Measurements from ENCODE around the gene FANCC.
"Not testable (repeated sequence)": the region's sequence is repeated elsewhere in the genome, so short reads cannot be mapped to it uniquely, and the experiment has no call there.

Gene FANCC

GRCh38 chr9:95280745-95281144 lies 36.8 kb downstream of the FANCC start:
- DNase-seq = no peak

- no peak for DNase-seq
Observed at GRCh38 chr9:95277509-95277908, 40.0 kb downstream of the FANCC start.

- DNase-seq = no peak
Observed at GRCh38 chr9:95276395-95276954, 41.0 kb downstream of the FANCC start.

GRCh38 chr9:95274160-95274559 lies 43.3 kb downstream of the FANCC start:
- DNase-seq = not testable (repeated sequence)

GRCh38 chr9:95273369-95274022 lies 44.0 kb downstream of the FANCC start:
- peak; percentile 41 for DNase-seq

GRCh38 chr9:95272830-95273229 lies 44.7 kb downstream of the FANCC start:
- no peak for DNase-seq

- DNase-seq = no peak
Observed at GRCh38 chr9:95270790-95271189, 46.7 kb downstream of the FANCC start.

GRCh38 chr9:95269803-95270773 lies 47.4 kb downstream of the FANCC start:
- DNase-seq = not testable (repeated sequence)

- DNase-seq = peak; percentile 29
Observed at GRCh38 chr9:95268681-95269080, 48.8 kb downstream of the FANCC start.

GRCh38 chr9:95266649-95267048 lies 50.9 kb downstream of the FANCC start:
- no peak for DNase-seq

GRCh38 chr9:95265960-95266359 lies 51.5 kb downstream of the FANCC start:
- no peak for DNase-seq

- DNase-seq = peak; percentile 35
Observed at GRCh38 chr9:95264954-95265615, 52.4 kb downstream of the FANCC start.

GRCh38 chr9:95261890-95262289 lies 55.6 kb downstream of the FANCC start:
- peak; percentile 26 for DNase-seq

GRCh38 chr9:95250462-95251221 lies 66.9 kb downstream of the FANCC start:
- peak; percentile 35 for DNase-seq

- no peak for DNase-seq
Observed at GRCh38 chr9:95249986-95250385, 67.5 kb downstream of the FANCC start.

GRCh38 chr9:95246547-95246946 lies 71.0 kb downstream of the FANCC start:
- DNase-seq = no peak

- DNase-seq = no peak
Observed at GRCh38 chr9:95242613-95243012, 74.9 kb downstream of the FANCC start.

GRCh38 chr9:95239071-95239470 lies 78.4 kb downstream of the FANCC start:
- DNase-seq = no peak

GRCh38 chr9:95237336-95237735 lies 80.2 kb downstream of the FANCC start:
- no peak for DNase-seq

- no peak for DNase-seq
Observed at GRCh38 chr9:95230046-95230445, 87.5 kb downstream of the FANCC start.

- DNase-seq = peak; percentile 3
Observed at GRCh38 chr9:95229230-95229915, 88.1 kb downstream of the FANCC start.

- DNase-seq = no peak
Observed at GRCh38 chr9:95226921-95227320, 90.6 kb downstream of the FANCC start.
